B cell (primary cell): ENCODE measurements around the gene TRIM16.
"Not testable (repeated sequence)": the region's sequence is repeated elsewhere in the genome, so short reads cannot be mapped to it uniquely, and the experiment has no call there.

Source experiments
- CTCF ChIP-seq: fragments of 200-600 bp; IDR thresholded peaks from one replicate; pipeline ENCODE4 v1.8.0; 2022; ENCODE audit warnings: antibody characterized with exemption, mild to moderate bottlenecking
- EZH2 ChIP-seq: IDR thresholded peaks from 2 replicates; pipeline ENCODE4 v1.6.1; 2012; ENCODE audit warnings: borderline replicate concordance, low read depth, mild to moderate bottlenecking, moderate library complexity, low read length; ENCODE audit not compliant: insufficient read depth, poor library complexity, severe bottlenecking

GRCh38 chr17:15589544-15590536 lies 94.3 kb downstream of the TRIM16 start:
- not testable (repeated sequence) for TF ChIP-seq CTCF, EZH2
